ENCODE data around the gene RTL10.

Gene RTL10

DNA sequence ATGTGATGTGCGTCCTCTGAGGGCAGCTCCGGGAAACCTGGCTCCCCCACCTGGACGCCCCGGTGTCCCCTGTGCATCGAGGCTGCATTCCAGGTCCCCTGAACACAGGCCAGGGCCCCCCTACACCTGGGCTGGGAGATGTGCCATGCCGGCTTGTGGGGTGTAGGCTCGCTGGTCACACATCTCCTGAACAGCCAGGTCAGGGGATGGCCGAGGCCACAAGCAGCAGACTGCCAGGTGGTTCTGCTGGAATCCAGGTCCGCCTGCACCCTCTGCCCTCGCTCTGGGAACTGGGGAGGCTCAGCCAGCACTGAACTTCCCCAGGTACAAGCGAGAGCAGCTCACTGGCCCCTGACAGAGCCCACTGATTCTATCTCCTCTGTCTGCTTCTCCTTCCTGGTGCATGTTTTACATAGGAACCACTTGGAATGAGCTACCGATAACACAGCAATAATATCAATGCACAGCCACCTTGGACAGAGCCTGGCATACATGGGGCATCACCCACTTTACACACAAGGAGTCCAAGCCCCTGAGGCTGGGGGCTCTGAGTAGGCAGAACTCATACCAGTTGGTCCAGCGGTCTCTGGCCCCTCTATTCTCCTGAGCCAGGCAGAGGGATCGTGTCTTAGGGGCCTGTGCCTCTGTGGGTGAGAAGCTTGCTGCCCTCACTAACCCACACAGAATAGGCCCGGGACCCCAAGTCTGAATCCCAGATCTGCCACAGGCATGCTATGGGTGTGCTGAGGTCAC is 47.3 kb downstream of the RTL10 start:
- DNase-seq, result no peak

GRCh38 chr22:19806213-19807160 is 48.2 kb downstream of the RTL10 start:
- no peak for DNase-seq

DNA sequence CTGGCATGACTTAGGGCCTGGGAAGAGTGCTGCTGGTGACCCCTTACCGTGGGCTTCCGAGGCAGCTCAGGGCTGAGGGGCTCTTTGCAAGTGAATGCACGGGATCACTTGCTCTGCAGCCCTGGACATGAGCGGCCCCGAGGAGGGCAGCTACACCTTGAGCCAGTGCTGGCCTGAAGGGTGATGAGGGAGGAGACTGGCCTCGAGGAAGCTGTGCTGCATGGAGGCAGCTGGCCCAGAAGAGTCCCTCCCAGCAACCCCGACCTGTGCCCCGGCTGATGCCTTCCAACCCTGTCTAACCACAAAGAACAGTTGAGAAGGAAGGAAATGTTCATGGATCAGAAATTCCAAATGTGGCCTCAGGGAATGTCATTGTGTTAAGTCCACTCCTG is 48.9 kb downstream of the RTL10 start:
- no peak for DNase-seq
